ENCODE results near the gene APOBEC3F.
A peak's percentile ranks its signal among the peaks of the same experiment; 100 is the strongest.

Gene APOBEC3F

GRCh38 chr22:39098026-39098425 lies 57.4 kb downstream of the APOBEC3F start:
- H3F3A ChIP-seq (ENCODE audit: insufficient read depth, low read length): peaks cover 12% of the 10 kb centered on the region
- no peak for TF ChIP-seq EZH2phosphoT487 (IDR thresholded peaks at IDR 0.05; ENCODE audit: low read length)
- TF ChIP-seq EZH2 (optimal IDR thresholded peaks at IDR 0.05; ENCODE audit: low read depth, low read length): no peak
- TF ChIP-seq CTCF (IDR thresholded peaks at IDR 0.05; ENCODE audit: low read length): no peak
- no peak overlapping the region for H3K9ac ChIP-seq (ENCODE audit: low read length)
- no peak overlapping the region for H3K4me3 ChIP-seq (ENCODE audit: low read length)
- H4K20me1 ChIP-seq (ENCODE audit: insufficient read depth, low read length): no peaks in the 10 kb centered on the region
- H3K27me3 ChIP-seq (replicated peaks; ENCODE audit: insufficient read depth, low read length): no peaks in the 10 kb centered on the region
- no peaks in the 10 kb centered on the region for H3K36me3 ChIP-seq (replicated peaks; ENCODE audit: insufficient read depth, low read length)
- H2AFZ ChIP-seq (ENCODE audit: low read length): no peak overlapping the region
- no peaks in the 10 kb centered on the region for H3K9me2 ChIP-seq (replicated peaks; ENCODE audit: insufficient read depth, low read length)
- peak overlapping the region; percentile 55; the same call in 1 of the 2 replicates for H3K27ac ChIP-seq (ENCODE audit: low read length)
- no peaks in the 10 kb centered on the region for H3K79me2 ChIP-seq (ENCODE audit: low read length)
- H3K4me1 ChIP-seq (ENCODE audit: low read length): peaks cover 42% of the 10 kb centered on the region
- peak overlapping the region; percentile 70; the same call in 1 of the 2 replicates for H3K4me2 ChIP-seq (ENCODE audit: low read depth, low read length)
- peak; percentile 31 for DNase-seq
- H3K9me3 ChIP-seq (replicated peaks; ENCODE audit: insufficient read depth, low read length): no peaks in the 10 kb centered on the region

DNA sequence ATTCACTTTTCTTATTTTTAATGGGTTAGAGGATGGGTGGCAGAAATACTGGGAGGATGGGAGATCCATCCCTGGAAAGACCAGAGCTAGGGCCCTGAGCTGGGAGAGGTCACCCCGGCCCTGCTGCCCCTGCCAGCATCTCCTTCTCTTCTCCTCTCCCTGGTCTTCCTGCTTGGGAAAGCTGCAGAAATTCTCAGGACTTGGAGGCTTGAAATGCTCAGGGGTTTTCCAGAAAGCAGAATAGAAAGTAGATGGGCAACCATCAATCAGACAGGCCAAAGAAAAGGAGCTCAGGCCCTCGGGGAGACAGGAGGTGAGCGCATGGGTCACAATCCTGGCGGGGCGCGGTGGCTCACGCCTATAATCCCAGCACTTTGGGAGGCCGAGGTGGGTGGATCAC lies 57.9 kb downstream of the APOBEC3F start:
- no peak overlapping the region for H3K27ac ChIP-seq (ENCODE audit: low read length)
- no peaks in the 10 kb centered on the region for H3K27me3 ChIP-seq (replicated peaks; ENCODE audit: insufficient read depth, low read length)
- H3K79me2 ChIP-seq (ENCODE audit: low read length): no peaks in the 10 kb centered on the region
- H3K36me3 ChIP-seq (replicated peaks; ENCODE audit: insufficient read depth, low read length): no peaks in the 10 kb centered on the region
- no peak overlapping the region for H3K9ac ChIP-seq (ENCODE audit: low read length)
- no peak overlapping the region for H2AFZ ChIP-seq (ENCODE audit: low read length)
- no peak overlapping the region for H3K4me2 ChIP-seq (ENCODE audit: low read depth, low read length)
- no peaks in the 10 kb centered on the region for H3K9me2 ChIP-seq (replicated peaks; ENCODE audit: insufficient read depth, low read length)
- no peak overlapping the region for H3K4me3 ChIP-seq (ENCODE audit: low read length)
- peaks cover 11% of the 10 kb centered on the region for H3F3A ChIP-seq (ENCODE audit: insufficient read depth, low read length)
- TF ChIP-seq EZH2 (optimal IDR thresholded peaks at IDR 0.05; ENCODE audit: low read depth, low read length) (no peak), EZH2phosphoT487 (IDR thresholded peaks at IDR 0.05; ENCODE audit: low read length) (no peak), CTCF (IDR thresholded peaks at IDR 0.05; ENCODE audit: low read length) (no peak)
- peaks cover 41% of the 10 kb centered on the region for H3K4me1 ChIP-seq (ENCODE audit: low read length)
- no peak for DNase-seq
- H4K20me1 ChIP-seq (ENCODE audit: insufficient read depth, low read length): no peaks in the 10 kb centered on the region
- no peaks in the 10 kb centered on the region for H3K9me3 ChIP-seq (replicated peaks; ENCODE audit: insufficient read depth, low read length)

- Histone ChIP-seq H3K27ac (ENCODE audit: low read length) (no peak overlapping the region), H2AFZ (ENCODE audit: low read length) (no peak overlapping the region), H3K4me1 (ENCODE audit: low read length) (peaks cover 27% of the 10 kb centered on the region), H3K4me3 (ENCODE audit: low read length) (no peak overlapping the region), H3K9me3 (replicated peaks; ENCODE audit: insufficient read depth, low read length) (no peaks in the 10 kb centered on the region), H4K20me1 (ENCODE audit: insufficient read depth, low read length) (no peaks in the 10 kb centered on the region), H3K9me2 (replicated peaks; ENCODE audit: insufficient read depth, low read length) (no peaks in the 10 kb centered on the region), H3K79me2 (ENCODE audit: low read length) (no peaks in the 10 kb centered on the region), H3K9ac (ENCODE audit: low read length) (no peak overlapping the region), H3K36me3 (replicated peaks; ENCODE audit: insufficient read depth, low read length) (no peaks in the 10 kb centered on the region), H3K4me2 (ENCODE audit: low read depth, low read length) (no peak overlapping the region), H3F3A (ENCODE audit: insufficient read depth, low read length) (peaks cover 11% of the 10 kb centered on the region), H3K27me3 (replicated peaks; ENCODE audit: insufficient read depth, low read length) (no peaks in the 10 kb centered on the region)
- DNase-seq: no peak
- no peak for TF ChIP-seq EZH2phosphoT487 (IDR thresholded peaks at IDR 0.05; ENCODE audit: low read length)
- no peak for TF ChIP-seq CTCF (IDR thresholded peaks at IDR 0.05; ENCODE audit: low read length)
- TF ChIP-seq EZH2 (optimal IDR thresholded peaks at IDR 0.05; ENCODE audit: low read depth, low read length): no peak
Measured at GRCh38 chr22:39101226-39101625, 60.6 kb downstream of the APOBEC3F start.

Measured in MM.1S (cell line).